ENCODE results near the gene THSD4.
"Not testable (repeated sequence)": the region's sequence is repeated elsewhere in the genome, so short reads cannot be mapped to it uniquely, and the experiment has no call there.

THSD4 gene

DNA sequence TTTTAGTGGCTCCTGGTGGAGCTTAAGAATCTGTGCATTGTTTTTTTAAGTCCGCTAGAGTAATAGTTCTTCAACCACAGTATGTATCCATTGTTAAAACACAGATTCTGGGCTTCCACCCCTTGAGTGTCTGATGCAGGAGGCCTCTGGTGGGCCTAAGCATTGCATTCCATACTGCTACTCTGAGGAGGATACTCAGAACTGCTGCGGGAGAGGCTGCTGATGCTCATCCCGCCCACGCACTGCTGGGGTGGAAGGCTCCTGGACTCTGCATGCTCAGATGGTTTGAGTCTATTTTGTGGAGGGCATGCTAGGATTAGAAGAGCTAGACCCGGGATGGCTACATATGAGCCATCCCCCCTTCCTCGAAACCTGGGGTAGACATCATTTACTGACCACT, 74.4 kb downstream of the THSD4 start:
- DNase-seq (ENCODE audit: low spot score), result no peak

DNA sequence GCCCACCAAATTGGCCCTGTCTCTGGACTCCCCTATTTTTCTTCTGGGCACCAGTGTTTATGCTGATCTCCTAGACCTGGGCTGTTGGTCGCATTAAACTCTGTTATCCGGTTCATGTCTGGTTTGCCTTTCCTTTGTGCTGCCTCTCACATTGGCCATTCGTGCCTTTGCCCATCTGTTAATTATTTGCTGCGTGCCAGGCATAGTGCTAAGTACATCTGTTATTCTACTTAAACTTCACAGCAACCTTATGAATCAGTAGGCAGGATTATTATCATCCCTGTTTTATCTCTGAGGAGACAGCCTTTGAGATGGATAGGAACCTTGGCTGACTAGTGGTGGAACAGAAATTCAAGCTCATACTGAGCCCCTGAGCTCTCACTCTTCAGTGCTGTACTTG, 76.0 kb downstream of the THSD4 start:
- DNase-seq (ENCODE audit: low spot score), result no peak

DNA sequence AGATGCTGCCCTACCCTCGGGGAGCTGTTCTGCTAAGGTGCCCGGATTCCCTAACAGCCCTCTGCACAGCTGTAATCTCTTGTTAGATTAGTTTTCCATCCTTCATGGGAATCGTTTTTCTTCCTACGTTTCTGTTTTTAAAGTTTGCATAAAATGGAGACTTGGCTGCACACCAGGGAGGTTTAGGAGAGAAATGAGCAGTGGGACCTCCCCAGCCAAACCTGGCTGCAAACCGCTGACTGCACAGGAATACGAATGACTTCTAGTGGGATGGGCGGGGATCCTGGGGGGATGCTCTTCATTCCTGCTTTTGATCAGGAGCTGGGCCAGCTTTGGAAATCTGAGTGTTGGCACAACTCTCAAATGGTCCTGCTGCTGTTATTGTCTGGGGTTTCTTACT, 77.5 kb downstream of the THSD4 start:
- DNase-seq (ENCODE audit: low spot score), result no peak

DNA sequence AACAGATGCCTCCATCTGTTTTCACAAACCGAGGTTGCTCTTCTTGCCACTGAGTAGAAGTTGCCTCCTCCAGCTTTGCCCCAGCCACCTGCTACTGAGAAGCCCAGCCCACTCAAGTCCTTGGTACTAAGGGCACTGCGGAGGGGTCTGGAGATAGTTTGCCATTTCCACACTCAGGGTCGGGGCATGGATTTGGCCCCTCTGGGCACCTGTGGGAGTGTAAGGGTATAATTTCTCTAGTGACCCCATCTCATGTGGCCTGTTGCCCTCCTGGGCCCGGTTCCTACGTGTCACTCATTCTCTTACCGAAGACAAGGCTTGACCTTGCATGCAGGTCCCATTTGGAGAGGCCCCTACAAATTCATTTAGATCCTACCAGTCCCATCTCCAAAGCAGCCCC, 79.0 kb downstream of the THSD4 start:
- DNase-seq (ENCODE audit: low spot score), result no peak

DNA sequence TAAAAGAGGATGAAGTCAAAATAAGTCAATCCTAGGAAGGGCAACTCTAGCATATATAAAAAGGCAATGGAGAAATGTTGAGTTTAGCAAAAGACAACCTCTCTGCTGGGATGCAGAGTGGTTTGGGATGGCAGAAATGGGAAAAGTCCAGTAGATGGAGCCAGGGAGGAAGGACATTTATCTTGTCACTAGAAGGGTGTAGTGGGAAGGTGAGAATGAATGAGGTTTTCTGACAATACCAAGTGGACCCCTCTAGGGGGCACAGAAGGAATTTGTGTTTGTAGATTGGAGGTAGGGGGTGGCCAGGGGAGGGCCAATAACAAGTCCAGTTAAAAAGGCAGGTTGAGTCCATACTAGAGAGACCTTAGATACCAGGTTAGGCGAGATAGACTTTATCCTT, 80.0 kb downstream of the THSD4 start:
- DNase-seq (ENCODE audit: low spot score), result no peak

DNA sequence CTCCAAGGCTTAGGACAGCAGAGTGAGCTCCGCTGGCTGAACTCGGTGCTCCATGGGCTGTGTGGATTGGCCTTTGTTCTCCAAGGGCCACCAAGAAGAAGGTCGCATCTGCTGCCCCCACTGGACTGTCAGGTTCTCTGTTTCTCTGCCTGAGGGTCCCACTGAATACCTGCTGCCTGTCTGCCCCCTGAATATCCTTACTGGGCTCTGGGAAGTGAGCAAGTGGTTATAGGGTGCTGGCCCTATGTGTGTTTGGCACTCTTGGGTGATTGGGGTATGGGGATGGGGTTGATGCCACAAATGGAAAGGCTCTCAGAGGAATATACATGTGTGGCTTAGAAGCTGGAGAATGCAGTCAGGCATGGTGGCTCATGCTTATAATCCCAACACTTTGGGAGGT, 82.3 kb downstream of the THSD4 start:
- no peak for DNase-seq (ENCODE audit: low spot score)

DNA sequence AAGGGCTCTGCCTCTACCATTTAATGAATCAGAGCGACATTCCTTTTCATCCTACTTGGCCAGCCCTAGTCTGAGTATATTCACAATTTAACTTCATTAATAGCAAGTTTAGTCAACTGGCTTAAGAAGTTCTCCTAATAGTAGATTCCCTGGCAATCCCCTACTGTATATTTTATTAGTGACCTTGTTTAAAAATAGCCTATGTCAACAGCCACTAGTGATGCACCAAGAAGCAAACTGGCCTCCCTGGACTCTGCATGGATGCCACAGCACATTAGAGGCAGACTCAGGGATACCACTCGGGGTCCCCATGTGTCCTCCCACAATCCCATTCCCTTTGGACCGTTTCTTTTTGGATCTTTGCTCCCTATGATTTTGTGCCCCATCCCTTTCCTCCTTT, 83.6 kb downstream of the THSD4 start:
- DNase-seq (ENCODE audit: low spot score), result no peak

DNA sequence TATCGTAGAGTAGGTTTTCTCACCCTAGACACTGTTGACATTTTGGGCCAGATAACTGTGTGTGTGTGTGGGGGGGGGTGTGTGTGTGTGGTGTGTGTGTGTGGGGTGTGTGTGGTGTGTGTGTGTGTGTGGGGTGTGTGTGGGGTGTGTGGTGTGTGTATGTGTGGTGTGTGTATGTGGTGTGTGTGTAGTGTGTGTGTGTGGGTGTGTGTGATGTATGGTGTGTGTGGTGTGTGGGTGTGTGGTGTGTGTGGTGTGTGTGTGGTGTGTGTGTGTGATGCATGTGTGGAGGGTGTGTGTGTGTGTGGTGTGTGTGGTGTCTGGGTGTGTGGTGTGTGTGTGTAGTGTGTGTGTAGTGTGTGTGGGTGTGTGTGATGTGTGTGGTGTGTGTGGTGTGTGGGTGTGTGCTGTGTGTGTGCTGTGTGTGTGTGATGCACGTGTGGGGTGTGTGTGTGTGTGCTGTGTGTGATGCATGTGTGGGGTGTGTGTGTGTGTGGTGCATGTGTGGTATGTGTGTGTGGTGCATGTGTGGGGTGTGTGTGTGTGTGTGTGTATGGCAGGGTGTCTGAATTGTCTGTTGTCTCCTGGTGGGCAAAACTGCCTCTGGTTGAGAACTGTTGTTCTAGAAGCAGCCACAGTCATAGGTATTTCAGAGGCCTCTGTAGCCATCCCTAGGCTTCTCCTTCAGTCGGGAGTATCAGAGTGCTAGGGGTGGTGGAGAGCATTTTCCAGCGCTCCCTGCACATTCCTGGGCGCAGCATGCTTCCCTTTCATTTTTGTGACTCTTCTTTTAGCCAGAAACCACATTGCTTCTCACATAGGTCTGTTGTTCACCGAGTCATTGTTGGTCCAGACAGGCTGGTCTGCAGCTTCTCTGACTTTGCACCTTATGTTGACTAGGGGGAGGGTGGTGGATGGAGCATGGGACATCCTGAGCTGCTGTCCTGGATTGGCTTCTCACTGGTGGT, 84.4 kb downstream of the THSD4 start:
- no peak for DNase-seq (ENCODE audit: low spot score)

DNA sequence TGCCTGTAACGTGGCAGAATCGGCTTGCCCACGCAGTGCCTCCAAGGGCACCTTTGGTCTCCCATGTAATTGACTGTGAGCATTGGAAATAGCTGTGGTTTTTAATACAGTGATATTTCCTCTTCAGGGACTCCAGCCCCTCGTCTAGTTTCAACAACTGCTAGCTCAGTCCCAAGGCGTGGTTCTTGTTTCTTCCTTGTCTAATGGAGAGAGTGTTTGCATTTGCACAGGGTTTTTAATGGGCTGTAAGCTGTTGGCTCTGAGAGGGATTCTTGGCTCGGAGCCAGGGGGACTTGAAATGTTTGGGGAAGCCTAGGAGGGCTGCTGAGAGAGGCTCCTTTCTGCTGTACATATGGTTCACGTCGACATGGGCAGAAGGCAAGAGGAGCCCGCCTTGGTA, 86.2 kb downstream of the THSD4 start:
- DNase-seq (ENCODE audit: low spot score), result no peak

DNA sequence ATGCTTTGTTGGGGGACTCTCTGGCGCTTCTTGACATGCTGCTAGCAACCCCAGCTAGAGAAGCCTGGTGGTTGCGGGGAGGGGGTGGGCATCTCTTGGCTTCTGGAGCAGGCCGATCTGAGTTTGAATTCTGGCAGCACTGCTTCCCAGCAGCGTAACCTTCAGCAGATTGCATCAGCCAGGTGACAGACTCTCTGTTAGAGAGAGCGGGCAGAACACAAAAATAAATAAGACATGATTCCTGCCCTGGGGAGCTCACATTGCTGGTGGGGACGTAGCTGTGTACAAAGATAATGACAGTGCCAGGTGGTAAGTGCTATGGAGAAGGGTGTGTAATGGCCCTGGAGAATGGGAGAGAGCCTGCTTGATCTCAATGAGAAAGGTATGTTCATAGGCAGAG, 87.4 kb downstream of the THSD4 start:
- no peak for DNase-seq (ENCODE audit: low spot score)

DNA sequence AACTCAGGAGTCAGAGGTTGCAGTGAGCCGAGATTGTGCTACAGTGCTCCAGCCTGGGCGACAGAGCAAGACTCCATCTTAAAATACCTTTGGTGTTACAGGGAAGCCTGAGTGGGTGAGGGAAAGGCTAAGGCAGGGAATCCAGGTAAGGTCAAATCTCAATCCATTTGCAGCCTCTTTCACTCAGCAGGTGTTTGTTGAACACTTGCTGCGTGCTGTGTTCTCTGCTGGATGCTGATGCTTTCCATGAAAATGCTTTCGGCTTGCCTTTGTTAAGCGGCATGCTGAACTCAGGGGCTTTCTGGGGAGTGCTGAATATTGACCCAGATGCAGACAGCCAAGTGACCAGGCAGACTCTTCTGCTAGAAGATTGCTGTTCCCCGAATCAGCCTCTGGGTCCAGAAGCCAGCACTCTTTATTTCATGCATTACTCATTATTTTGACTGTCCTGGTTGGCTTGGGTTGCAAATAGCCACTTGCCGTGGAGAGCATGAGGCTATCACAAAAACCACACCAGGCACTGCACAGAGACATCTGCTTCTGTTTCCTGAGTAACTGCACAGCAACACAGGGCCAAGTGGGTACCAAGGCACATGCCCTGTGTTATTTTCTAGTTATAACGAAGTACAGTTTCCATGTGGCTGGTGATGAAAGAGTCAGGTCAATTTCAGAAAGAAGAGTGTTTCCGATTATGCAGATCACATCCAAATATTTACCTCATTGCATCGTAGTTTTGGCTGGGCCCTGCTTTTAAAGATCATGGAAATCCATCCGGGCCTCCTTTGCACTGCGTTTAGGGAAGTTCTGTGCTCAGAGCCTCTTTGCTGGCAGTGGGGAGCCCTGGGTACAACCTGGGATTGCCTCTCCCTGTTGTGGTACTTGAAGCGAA, 88.6 kb downstream of the THSD4 start:
- DNase-seq (ENCODE audit: low spot score), result no peak

DNA sequence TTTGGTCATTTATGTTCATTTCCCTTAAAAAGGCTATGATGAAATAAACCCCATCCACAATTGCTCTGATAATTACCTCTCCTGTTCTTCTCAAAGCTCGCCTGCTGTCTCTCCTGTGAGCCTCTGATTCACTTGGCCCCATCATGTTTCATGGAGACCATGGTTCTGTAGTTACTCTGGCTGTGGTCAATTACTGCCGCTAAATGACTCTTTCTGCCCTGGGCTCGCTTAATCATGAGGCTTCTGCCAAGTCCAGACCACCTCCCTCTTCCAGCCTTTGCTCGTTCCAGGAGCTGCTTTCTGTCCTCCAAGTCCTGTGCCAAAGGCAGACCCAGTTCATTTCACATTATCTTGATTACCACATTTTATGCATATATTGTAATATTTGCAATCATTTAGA, 91.9 kb downstream of the THSD4 start:
- DNase-seq (ENCODE audit: low spot score), result no peak

DNA sequence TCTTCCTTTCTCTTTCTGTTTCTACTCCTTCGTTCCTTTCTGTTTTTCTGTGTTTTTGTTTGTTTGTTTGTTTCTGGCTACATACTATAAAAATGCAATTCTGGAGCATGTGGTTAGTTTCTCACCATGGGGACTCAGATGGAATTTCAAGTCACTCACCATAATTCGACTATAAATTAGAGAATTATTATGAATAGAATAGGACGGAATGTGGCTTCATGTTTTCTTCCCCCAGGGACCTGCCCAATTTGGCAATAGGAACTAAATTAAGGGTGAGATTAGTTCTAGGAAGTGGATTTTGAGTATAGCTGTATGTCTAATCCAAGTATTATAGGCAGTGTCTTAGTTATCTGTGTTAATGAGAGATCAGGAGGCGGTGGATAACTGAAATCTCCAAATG, 96.9 kb downstream of the THSD4 start:
- no peak for DNase-seq (ENCODE audit: low spot score)

DNA sequence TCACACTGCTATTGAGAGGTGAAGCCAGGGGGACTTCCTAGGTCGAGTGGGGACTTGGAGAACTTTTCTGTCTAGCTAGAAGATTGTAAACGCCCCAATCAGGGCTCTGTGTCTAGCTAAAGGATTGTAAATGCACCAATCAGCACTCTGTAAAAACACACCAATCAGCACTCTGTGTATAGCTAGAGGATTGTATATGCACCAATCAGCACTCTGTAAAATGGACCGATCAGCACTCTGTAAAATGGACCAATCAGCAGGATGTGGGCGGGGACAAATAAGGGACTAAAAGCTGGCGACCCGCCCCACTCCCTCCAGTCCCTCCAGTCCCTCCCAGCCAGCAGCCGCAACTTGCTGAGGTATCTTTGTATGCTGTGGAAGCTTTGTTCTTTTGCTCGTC, 98.7 kb downstream of the THSD4 start:
- not testable (repeated sequence) for DNase-seq (ENCODE audit: low spot score)

DNA sequence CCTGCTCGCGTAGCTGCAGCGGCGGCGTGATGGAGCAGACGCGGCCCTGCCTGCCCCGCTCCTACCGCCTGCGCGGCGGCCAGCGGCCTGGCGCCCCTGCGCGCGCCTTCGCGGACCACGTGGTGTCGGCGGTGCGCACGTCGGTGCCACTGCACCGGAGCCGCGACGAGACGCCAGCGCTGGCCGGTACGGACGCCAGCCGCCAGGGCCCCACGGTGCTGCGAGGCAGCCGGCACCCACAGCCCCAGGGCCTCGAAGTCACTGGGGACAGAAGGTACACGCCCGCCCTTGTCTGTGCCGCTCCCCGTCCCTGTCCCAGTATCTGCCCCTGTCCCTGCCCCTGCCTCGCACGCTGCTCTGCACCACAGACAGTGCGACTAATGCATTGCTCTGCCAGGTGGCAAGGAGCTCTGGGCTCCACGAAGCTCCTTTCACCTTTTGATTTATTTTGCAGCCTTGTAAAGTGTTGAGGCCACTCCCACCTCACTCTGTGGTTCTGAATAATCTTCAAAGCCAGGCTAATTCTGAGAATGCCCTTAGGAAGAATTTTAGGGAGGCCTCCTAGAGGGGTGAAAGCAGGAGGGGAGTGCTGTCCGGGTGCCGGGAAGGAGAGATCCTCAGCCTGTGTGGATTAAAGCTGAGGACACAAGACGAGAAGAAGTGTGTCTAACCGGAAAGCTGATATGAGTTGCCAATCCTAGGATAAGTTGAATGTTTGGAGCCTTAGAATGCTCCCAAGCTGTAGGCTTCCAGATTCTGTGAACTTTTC, 100.0 kb downstream of the THSD4 start:
- no peak for DNase-seq (ENCODE audit: low spot score)

DNA sequence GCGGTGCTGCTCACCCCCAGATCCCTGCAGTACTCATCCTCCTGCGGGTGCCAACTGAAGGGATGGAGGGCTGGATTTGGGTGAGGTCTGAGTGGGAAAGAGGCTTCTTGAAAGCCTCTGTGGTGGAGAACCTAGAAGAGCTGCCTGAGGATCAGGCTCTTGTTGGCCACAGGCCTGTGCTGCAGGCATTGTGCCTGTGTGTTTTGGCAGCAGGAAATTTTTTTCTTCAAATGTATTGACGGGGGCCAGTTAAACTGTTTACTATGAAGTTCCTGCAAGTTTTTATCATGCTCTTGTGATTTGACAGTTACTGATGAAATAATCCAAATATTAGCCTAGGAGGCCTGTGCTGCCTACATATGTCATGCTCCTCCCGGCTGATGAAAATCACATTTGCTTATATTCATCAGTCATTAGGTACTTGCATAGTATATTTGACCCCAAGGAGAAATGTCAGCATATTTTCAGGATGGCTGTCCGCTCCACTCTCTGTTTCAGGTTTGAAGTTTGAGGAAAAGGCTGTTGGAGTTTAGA, 103.1 kb downstream of the THSD4 start:
- DNase-seq (ENCODE audit: low spot score), result no peak

DNA sequence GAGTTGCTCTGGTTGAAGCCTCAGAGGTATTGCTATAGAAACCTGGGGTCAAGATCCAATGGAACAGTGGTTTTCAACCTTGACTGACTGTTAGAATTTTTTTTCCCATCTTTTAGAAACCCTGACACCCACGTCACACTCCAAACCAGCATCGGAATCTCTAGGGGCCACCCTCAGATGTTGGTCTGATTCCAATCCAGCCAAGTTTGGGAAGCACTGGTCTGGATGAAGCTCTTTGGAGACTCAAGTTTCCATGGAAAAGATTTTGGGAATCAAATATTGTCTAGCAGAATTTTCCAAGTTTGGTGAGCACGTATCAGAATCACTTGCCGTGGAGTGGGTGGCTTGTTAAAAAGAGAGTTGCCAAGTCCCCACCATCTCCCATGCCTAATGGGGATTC, 103.8 kb downstream of the THSD4 start:
- no peak for DNase-seq (ENCODE audit: low spot score)

DNA sequence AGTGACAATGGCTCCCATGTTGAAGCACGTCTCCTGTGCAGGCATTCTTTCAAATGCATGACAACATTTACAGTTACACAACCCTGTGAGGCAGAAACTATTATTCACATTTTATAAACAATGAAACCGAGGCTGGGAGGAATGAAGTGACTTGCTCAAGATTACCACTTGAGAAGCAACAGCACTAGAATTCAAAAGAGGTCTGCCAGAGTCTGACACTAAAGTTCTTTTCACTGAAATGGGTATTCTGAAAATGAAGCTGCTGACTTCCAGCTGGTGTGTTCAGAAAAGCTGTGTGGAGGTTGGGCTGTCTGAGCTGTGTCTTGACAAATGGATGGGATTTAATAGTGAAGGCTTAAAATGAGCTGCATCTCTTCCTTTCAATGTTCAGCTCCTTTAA, 104.4 kb downstream of the THSD4 start:
- DNase-seq (ENCODE audit: low spot score), result no peak

DNA sequence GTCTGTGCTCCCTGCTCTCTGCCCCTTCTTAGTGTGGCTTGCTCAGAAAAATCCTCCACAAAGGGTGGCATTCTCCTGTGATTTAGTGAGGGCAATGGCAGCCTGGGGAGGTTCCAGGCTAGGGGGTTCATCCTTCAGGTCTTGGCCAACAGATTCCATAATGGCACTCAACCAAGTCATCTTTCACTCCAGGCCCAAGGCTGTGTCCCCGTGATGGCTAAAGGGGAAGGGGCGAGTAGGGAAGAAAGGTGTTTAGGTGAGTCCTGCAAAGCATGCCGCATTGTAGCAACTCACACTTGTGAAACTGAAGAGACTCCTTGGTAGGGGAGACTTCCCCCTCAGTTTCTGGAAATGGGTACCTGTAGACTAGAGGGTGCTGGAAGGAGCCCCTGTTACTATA, 105.6 kb downstream of the THSD4 start:
- DNase-seq (ENCODE audit: low spot score), result no peak

DNA sequence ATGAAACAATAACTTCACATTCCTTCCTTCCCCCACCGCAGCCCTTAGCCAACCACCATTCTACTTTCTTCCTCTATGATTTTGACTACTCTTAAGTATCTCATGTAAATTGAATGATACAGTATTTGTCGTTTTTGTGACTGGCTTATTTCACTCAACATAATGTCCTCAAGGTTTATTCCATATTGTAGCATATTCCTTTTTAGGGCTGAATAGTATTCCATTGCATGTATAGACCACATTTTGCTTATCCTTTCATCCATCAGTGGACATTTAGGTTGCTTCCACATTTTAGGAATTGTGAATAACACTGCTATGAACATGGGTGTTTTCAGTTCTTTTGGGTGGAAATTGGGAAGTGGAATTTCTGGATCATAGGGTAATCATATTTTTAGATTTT, 106.1 kb downstream of the THSD4 start:
- no peak for DNase-seq (ENCODE audit: low spot score)

DNA sequence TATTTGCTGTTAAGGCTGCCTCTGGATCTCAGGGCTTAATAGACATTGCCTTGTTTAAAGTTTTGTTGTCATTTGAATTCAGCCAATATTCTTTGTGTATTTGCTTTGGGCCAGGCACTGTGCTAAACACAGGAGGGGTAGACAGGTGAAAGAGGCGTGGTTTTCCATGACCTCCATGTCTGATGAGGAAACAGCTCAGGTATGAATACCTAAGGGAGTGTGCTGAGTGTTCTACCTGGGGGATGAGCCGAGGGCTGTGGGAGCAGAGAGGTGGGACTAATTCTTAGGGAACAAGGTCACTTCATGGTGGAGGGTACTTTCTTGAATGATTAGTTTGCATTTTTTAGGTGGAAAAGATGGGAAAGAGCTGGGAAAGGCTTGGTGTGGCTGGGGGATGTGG, 108.2 kb downstream of the THSD4 start:
- DNase-seq (ENCODE audit: low spot score), result no peak

DNA sequence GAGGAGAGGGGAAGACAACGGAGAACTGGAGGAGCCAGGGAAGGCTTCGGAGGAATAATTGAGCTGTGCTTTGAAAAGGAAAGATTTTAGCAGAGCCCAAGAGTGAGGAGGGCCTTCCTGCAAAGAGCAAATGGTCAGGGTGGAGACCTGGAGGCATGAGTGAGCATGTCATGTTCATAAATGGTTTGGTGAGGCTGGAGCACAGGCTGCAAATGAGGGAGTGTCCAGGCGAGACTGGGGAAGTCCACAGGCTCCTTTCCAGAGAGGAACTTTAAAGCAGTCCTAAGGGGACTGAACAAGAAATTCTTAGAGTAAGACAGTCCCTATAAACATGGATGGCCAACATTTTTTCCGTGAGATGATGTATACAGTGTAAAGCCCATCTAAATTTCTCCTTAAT, 108.8 kb downstream of the THSD4 start:
- no peak for DNase-seq (ENCODE audit: low spot score)
